Measurements from ENCODE around the gene CACHD1. TPM values are rescaled to one million over a fixed set of nuclear protein-coding genes. Genes with fewer than 3 reads are reported as not detected.

CACHD1 gene
- total RNA-seq, 1 donor from 2014 or later = 0.14 TPM

DNA sequence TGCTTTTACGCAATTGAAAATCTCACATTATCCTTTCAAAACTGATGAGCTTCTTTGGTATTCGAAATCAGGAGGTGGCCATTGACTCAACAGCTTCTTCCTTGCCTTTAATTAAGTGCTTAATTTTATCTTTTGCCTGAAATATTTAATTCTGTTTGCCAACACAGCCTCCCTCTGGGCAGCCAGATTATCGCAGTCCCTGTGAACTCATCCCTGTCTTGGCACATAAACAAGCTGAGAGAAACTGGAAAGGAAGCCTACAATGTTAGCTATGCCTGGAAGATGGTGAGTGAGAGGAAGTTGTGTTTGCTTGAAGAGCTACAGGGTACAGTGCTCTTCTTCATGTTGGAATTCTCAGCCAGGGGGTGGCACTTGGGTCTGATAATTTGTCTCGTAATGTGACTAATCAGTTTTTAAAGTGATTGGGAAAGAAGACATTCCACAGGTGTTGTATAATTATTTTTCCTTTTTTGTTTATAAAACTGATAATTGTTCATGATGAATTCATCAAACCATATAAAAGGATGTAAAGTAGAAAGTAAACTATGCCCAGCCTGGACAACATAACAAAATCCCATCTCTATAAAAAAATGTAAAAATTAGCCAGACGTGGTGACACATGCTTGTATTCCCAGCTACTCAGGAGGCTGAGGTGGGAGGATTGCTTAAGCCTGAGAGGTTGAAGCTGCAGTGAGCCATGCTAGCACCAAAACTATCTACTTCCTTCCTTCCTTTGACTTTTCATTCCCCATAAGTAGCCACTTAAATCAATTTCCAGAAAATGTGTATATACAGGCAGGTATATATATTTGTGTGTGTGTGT is 184.8 kb downstream of the CACHD1 start:
- Mint-ChIP-seq H3K36me3 (ENCODE audit: low read depth) (no peaks in the 10 kb centered on the region), H3K27me3 (ENCODE audit: low read depth) (peaks cover 6% of the 10 kb centered on the region), H3K27ac (no peak overlapping the region), H3K4me1 (ENCODE audit: low read depth) (no peaks in the 10 kb centered on the region), H3K4me3 (ENCODE audit: low read depth) (no peak overlapping the region), H3K9me3 (no peaks in the 10 kb centered on the region)
- intact Hi-C loops (cut with micrococcal nuclease) = no loop called here
- DNase-seq (ENCODE audit: low spot score) = no peak

DNA sequence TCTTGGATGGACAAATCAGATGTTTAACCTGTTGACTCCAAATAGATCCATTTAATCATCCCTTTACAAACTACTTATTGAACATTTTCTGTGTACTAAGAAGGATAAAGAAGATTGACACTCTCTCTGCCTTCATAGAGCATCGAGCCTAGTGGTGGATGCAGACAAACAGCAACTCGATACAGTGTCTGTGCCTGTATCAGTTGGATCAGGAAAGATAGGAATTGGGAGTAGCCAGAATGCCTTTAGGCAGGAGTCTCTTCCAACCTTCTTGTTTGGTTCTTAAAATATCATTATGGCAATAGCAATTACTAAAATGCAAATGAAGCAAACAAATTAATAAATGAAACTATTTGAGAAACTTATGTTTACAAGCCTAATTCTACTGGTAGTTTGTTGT is 185.9 kb downstream of the CACHD1 start:
- Mint-ChIP-seq H3K27me3 (ENCODE audit: low read depth) (peaks cover 6% of the 10 kb centered on the region), H3K36me3 (ENCODE audit: low read depth) (no peaks in the 10 kb centered on the region), H3K4me1 (ENCODE audit: low read depth) (no peaks in the 10 kb centered on the region), H3K9me3 (no peaks in the 10 kb centered on the region), H3K4me3 (ENCODE audit: low read depth) (no peak overlapping the region), H3K27ac (no peak overlapping the region)
- DNase-seq (ENCODE audit: low spot score) = no peak
- intact Hi-C loops (cut with micrococcal nuclease) = no loop called here

DNA sequence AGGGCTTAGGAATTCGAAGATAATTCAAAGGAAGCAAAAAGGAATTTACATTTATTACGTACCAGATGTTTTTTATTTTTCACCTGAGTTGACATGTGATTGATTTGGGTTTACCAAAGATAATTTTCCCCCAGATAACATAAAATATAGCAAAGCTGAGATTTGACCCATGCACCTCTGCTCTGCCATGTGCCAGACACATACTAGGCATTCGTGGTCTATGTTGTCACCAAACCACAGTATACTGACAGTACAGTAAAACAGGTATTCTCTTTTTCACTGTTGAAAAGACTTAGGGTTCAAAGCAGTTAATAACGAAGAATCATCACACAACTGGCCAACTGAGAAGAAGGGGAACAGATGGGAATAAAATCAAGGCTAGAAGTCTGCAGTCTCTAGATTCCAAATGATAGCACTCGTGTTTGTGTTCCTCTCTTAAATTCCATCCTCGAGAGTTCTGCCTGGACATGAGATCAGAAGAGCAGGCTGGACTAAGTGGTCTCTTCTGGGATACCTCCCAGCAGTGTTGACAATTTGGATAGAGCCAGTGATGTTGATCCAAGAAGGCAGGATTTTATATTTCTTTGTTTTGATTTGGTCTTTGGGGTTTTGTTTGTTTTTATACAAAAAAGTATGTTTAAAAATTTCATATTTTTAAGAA is 189.7 kb downstream of the CACHD1 start:
- Mint-ChIP-seq H3K27me3 (ENCODE audit: low read depth) (peaks cover 6% of the 10 kb centered on the region), H3K9me3 (no peaks in the 10 kb centered on the region), H3K36me3 (ENCODE audit: low read depth) (no peaks in the 10 kb centered on the region), H3K4me3 (ENCODE audit: low read depth) (no peak overlapping the region), H3K27ac (no peak overlapping the region), H3K4me1 (ENCODE audit: low read depth) (no peaks in the 10 kb centered on the region)
- intact Hi-C loops (cut with micrococcal nuclease) = no loop called here
- no peak for DNase-seq (ENCODE audit: low spot score)

DNA sequence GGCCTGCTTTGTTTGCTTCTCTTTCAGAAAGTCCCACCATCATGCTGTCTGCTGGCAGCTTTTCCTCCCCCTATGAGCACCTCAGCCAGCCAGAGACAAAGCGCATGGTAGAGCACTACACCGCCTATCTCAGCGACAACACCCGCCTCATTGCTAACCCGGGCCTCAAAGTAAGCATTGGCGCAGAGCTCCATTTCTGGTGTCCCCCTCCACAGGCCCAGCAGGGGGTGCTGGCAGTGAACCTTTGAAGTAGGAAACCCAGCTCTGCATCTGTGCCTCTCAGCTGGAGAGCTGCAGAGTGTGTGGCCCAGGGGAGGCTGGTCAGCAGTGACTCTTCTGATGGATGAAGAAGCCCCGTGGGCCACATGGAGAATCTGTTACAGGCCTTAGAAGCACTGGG is 193.7 kb downstream of the CACHD1 start:
- no peaks in the 10 kb centered on the region for H3K27me3 Mint-ChIP-seq (ENCODE audit: low read depth)
- intact Hi-C loops (cut with micrococcal nuclease) = no loop called here
- no peaks in the 10 kb centered on the region for H3K36me3 Mint-ChIP-seq (ENCODE audit: low read depth)
- H3K4me3 Mint-ChIP-seq (ENCODE audit: low read depth) = no peak overlapping the region
- no peaks in the 10 kb centered on the region for H3K4me1 Mint-ChIP-seq (ENCODE audit: low read depth)
- H3K27ac Mint-ChIP-seq = no peak overlapping the region
- H3K9me3 Mint-ChIP-seq = no peaks in the 10 kb centered on the region
- no peak for DNase-seq (ENCODE audit: low spot score)

DNA sequence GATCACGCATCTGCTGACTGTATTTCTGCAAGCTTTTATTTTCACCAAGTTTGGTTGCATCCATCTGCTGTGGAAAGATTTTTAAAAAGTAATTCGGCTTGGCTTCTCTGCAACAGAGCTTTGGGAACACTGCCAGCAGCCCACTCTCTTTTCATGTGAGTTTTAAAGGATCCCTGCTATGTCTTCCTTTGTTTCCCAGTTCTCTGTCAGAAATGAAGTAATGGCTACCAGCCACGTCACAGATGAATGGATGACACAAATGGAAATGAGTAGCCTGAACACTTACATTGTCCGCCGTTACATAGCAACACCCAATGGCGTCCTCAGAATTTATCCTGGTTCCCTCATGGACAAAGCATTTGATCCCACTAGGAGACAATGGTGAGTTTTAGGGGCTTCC is 194.4 kb downstream of the CACHD1 start:
- H3K27ac Mint-ChIP-seq = no peak overlapping the region
- no peaks in the 10 kb centered on the region for H3K9me3 Mint-ChIP-seq
- H3K4me3 Mint-ChIP-seq (ENCODE audit: low read depth) = no peak overlapping the region
- intact Hi-C loops (cut with micrococcal nuclease) = no loop called here
- no peak for DNase-seq (ENCODE audit: low spot score)
- no peaks in the 10 kb centered on the region for H3K4me1 Mint-ChIP-seq (ENCODE audit: low read depth)
- H3K36me3 Mint-ChIP-seq (ENCODE audit: low read depth) = no peaks in the 10 kb centered on the region
- no peaks in the 10 kb centered on the region for H3K27me3 Mint-ChIP-seq (ENCODE audit: low read depth)

DNA sequence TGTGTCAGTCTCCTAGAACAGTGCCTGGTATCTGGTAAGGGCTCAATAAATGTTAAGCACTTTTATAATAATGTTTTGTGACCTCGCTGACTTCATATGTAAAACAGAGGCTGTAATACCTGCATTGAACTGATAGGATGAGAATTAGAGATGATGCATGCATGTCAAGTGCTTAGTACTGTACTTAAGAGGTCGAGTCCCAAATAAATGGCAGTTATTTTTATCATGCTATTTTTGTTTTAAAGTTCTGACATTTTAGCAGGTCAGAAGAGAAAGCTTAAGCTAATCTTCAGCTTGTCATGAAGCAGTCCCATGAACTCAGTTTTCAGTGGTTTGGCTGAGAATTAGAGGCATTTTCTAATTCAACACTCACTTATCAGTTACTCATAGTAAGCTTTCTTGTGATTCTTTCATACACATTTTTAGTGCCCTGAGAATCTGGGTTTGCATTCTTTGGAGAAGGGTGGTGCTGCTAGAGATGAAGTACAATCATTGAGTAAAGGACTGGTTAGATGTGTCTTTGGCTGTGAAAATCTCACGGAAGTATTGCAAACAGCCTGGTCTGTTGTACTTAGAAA is 199.3 kb downstream of the CACHD1 start:
- no peak for DNase-seq (ENCODE audit: low spot score)
- intact Hi-C loops (cut with micrococcal nuclease) = no loop called here
- Mint-ChIP-seq H3K4me3 (ENCODE audit: low read depth) (no peak overlapping the region), H3K9me3 (no peaks in the 10 kb centered on the region), H3K4me1 (ENCODE audit: low read depth) (no peaks in the 10 kb centered on the region), H3K27ac (no peak overlapping the region), H3K36me3 (ENCODE audit: low read depth) (no peaks in the 10 kb centered on the region), H3K27me3 (ENCODE audit: low read depth) (no peaks in the 10 kb centered on the region)

DNA sequence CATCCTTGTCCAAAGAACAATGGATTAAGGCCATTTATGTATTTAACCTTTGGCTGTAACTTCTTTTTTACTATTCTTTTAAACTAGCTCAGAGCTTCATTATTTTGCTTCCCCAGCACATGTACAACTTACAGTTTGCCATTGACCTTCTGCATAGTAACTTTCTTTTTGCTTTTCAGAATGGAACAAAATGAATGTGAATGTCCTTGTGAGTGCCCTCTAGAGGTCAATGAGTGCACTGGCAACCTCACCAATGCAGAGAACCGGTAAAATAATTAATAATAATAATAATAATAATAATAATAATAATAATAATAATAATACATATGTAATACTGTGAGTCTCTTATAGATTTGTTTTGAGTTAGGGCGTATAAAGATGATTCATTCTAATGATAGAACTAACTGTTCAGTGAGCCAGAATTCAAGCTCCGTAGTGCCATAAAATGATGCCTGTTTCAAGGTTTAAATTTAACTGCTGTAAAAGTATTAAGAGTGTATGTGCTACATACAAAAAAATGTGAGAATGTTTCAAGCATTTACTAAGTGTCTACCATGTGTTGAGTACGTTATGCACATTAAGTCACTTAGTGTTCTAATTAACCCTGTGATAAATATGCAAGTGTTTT is 205.9 kb downstream of the CACHD1 start:
- H3K27ac Mint-ChIP-seq = no peak overlapping the region

DNA sequence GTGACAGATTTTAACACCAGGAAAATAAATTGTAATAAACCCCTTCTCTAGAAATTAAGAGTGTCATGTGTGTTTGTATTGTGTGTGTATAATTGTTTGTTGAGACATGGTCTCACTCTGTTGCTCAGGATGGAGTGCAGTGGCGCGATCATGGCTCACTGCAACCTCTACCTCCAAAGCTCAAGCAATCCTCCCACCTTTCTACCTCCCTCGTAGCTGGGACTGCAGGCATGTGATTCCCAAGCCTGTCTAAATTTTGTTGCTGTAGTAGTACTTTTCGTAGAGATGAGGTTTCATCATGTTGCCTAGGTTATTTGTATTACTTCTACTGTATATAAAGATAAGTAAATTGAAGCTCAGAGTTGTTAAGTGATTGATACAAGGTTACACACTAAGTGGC is 206.5 kb downstream of the CACHD1 start:
- no peaks in the 10 kb centered on the region for H3K36me3 Mint-ChIP-seq (ENCODE audit: low read depth)
- no peaks in the 10 kb centered on the region for H3K4me1 Mint-ChIP-seq (ENCODE audit: low read depth)
- DNase-seq (ENCODE audit: low spot score) = no peak
- H3K9me3 Mint-ChIP-seq = no peaks in the 10 kb centered on the region
- no peaks in the 10 kb centered on the region for H3K27me3 Mint-ChIP-seq (ENCODE audit: low read depth)
- no peak overlapping the region for H3K27ac Mint-ChIP-seq
- intact Hi-C loops (cut with micrococcal nuclease) = no loop called here
- no peak overlapping the region for H3K4me3 Mint-ChIP-seq (ENCODE audit: low read depth)

More for the DNA sequence above, 205.9 kb downstream of the CACHD1 start:
- Mint-ChIP-seq H3K4me1 (ENCODE audit: low read depth) (no peaks in the 10 kb centered on the region), H3K9me3 (no peaks in the 10 kb centered on the region), H3K27me3 (ENCODE audit: low read depth) (no peaks in the 10 kb centered on the region), H3K36me3 (ENCODE audit: low read depth) (no peaks in the 10 kb centered on the region), H3K4me3 (ENCODE audit: low read depth) (no peak overlapping the region)
- intact Hi-C loops (cut with micrococcal nuclease) = loop anchor here (2.0 kb wide), 1 partner anchor 407 kb away; no protein-coding TSS in a partner anchor
- DNase-seq (ENCODE audit: low spot score) = no peak

DNA sequence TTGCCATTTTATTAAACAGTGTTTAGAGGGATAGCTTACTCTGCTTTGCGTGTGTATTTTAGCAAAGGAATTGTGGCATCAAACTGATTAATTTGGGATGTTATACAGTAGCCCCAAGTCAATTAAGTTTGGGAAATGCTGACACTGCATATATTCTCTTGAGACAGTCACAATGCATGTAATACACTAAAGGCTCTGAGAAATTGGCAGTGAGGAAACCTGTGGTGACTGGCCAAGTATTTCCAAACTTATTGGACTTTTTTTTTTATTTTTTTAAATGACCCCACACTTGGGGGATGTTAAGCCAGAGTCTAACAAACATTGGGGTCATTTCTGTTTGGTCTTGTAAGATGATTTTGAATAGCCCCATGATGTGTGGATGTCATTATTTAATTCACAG is 207.6 kb downstream of the CACHD1 start:
- Mint-ChIP-seq H3K27me3 (ENCODE audit: low read depth) (no peaks in the 10 kb centered on the region), H3K4me1 (ENCODE audit: low read depth) (no peaks in the 10 kb centered on the region), H3K9me3 (no peaks in the 10 kb centered on the region), H3K27ac (no peak overlapping the region), H3K4me3 (ENCODE audit: low read depth) (no peak overlapping the region), H3K36me3 (ENCODE audit: low read depth) (no peaks in the 10 kb centered on the region)
- intact Hi-C loops (cut with micrococcal nuclease) = no loop called here
- no peak for DNase-seq (ENCODE audit: low spot score)

DNA sequence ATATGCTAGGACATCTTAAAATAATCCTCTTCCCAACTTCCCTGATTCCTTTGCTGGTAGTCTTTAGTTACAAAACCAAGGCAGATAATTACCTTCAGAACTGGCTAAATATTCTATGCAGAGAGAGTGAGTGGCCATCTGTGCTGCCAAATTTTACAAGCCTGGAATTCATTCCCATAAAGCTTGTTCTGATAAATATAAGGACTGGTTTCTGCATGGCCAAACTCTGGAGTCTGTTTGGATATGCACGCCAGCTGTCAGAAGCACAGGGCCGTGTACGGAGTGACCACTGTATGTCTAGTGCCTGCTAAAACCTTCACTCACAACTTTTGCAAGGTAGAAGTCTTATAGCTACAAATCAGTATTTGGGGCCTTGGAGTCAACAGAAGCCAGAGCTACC is 208.4 kb downstream of the CACHD1 start:
- Mint-ChIP-seq H3K27ac (no peak overlapping the region), H3K36me3 (ENCODE audit: low read depth) (no peaks in the 10 kb centered on the region), H3K4me3 (ENCODE audit: low read depth) (no peak overlapping the region), H3K27me3 (ENCODE audit: low read depth) (no peaks in the 10 kb centered on the region), H3K4me1 (ENCODE audit: low read depth) (no peaks in the 10 kb centered on the region), H3K9me3 (no peaks in the 10 kb centered on the region)
- no peak for DNase-seq (ENCODE audit: low spot score)
- intact Hi-C loops (cut with micrococcal nuclease) = no loop called here

DNA sequence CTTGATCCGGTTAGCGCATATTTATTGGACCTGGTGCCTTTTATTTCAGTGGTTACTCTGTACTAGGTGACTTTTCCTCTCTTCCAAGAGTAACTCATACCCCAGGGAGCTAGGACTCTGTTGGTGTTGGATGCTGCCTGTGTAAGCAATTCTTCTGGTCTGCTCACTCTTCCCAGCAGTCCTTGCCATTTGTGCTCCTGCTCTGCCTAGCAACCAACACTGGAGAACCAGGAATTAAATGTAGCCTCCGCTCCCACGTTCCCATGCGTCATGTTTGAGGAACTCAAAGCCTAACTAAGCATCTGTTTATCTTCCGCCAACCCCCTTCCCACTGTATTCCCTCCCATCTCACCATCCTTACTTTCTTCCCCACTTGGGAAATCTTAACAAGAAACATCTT is 209.2 kb downstream of the CACHD1 start:
- no peak for DNase-seq (ENCODE audit: low spot score)
- intact Hi-C loops (cut with micrococcal nuclease) = no loop called here
- H3K4me1 Mint-ChIP-seq (ENCODE audit: low read depth) = no peaks in the 10 kb centered on the region
- no peak overlapping the region for H3K4me3 Mint-ChIP-seq (ENCODE audit: low read depth)
- H3K36me3 Mint-ChIP-seq (ENCODE audit: low read depth) = no peaks in the 10 kb centered on the region
- no peaks in the 10 kb centered on the region for H3K27me3 Mint-ChIP-seq (ENCODE audit: low read depth)
- H3K9me3 Mint-ChIP-seq = no peaks in the 10 kb centered on the region
- H3K27ac Mint-ChIP-seq = no peak overlapping the region

DNA sequence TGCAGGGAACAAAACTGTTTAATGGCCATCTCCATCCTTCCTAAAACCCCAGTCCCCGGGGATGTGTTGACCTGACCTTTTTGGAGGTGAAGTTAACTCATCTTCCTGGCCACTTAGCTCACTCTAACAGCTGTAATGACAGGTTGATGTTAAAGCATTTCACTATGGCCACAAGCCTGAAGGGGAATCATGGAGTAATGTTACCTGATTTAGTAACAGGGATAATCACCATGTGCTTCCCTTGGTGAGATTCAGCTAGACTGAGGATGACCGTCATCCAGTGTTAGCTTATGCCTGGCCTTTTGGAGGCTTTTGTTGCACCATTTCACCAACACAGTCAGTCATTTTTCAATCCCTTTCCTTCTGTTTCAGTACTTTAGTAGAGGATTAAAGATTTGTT is 210.7 kb downstream of the CACHD1 start:
- Mint-ChIP-seq H3K36me3 (ENCODE audit: low read depth) (no peaks in the 10 kb centered on the region), H3K27me3 (ENCODE audit: low read depth) (no peaks in the 10 kb centered on the region)

DNA sequence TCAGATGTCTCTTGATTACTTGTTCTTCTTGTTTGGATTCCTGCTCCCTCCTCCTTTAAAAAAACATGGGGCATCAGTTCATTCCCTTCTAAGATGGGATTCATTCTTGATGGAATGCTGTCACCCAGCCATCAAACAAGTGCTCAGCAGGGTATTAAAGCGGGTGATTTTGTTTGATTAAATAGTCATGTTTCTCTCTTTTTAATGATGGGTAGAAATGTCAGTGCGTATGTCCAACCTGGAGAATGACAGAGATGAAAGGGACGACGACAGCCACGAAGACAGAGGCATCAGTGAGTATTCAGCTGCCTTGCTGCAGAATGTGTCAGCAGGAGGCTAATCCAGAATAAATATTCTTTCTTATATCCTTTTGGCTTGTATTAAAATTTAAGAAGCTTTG is 211.1 kb downstream of the CACHD1 start:
- intact Hi-C loops (cut with micrococcal nuclease) = loop anchor here (10.0 kb wide), 1 partner anchor 1004 kb away; no protein-coding TSS in a partner anchor
- Mint-ChIP-seq H3K4me3 (ENCODE audit: low read depth) (no peak overlapping the region), H3K27ac (no peak overlapping the region), H3K9me3 (no peaks in the 10 kb centered on the region), H3K36me3 (ENCODE audit: low read depth) (no peaks in the 10 kb centered on the region), H3K27me3 (ENCODE audit: low read depth) (no peaks in the 10 kb centered on the region), H3K4me1 (ENCODE audit: low read depth) (no peaks in the 10 kb centered on the region)
- no peak for DNase-seq (ENCODE audit: low spot score)

More for the DNA sequence above, 210.7 kb downstream of the CACHD1 start:
- Mint-ChIP-seq H3K4me1 (ENCODE audit: low read depth) (no peaks in the 10 kb centered on the region), H3K4me3 (ENCODE audit: low read depth) (no peak overlapping the region), H3K9me3 (no peaks in the 10 kb centered on the region), H3K27ac (no peak overlapping the region)
- intact Hi-C loops (cut with micrococcal nuclease) = loop anchor here (10.0 kb wide), 1 partner anchor 1004 kb away; no protein-coding TSS in a partner anchor
- DNase-seq (ENCODE audit: low spot score) = no peak
